BLaER1 treated with 17β-estradiol and CSF1 and Interleukin-3, amounts not matched to agents 10 nM and 100 nM (cell line): ENCODE results near the gene SP7.
A peak's percentile ranks its signal among the peaks of the same experiment; 100 is the strongest.

Experiments
- H3K27ac ChIP-seq, 11 experiments: shearing (Covaris generic); formaldehyde crosslinking; 2 replicates each; pipeline ENCODE4 v1.8.1; 2022
- H3K27me3 ChIP-seq, 11 experiments: shearing (Covaris generic); formaldehyde crosslinking; 2 replicates each; pipeline ENCODE4 v1.8.1; 2022
- H3K36me3 ChIP-seq, 11 experiments: shearing (Covaris generic); formaldehyde crosslinking; 2 replicates each; pipeline ENCODE4 v1.8.1; 2022
- H3K4me1 ChIP-seq, 10 experiments: shearing (Covaris generic); formaldehyde crosslinking; 2 replicates each; pipeline ENCODE4 v1.8.1; 2022
- H3K4me2 ChIP-seq, 11 experiments: shearing (Covaris generic); formaldehyde crosslinking; 2 replicates each; pipeline ENCODE4 v1.8.1; 2022
- H3K4me3 ChIP-seq, 10 experiments: shearing (Covaris generic); formaldehyde crosslinking; 2 replicates each; pipeline ENCODE4 v1.8.1; 2022
- H3K9ac ChIP-seq, 11 experiments: shearing (Covaris generic); formaldehyde crosslinking; 2 replicates each; pipeline ENCODE4 v1.8.1; 2022
- H3K9me3 ChIP-seq, 11 experiments: shearing (Covaris generic); formaldehyde crosslinking; replicated peaks in 1 of 11; 2 replicates each; pipeline ENCODE4 v1.8.1; 2022
- H4K20me1 ChIP-seq, 11 experiments: shearing (Covaris generic); formaldehyde crosslinking; 2 replicates each; pipeline ENCODE4 v1.8.1; 2022
- Cebpa-rat ChIP-seq, 11 experiments: shearing (Covaris generic); IDR thresholded peaks; 2 replicates each; pipeline ENCODE4 v1.8.1; 2022

SP7 gene

GRCh38 chr12:53320352-53321195, 15.6 kb downstream of the SP7 start:
- peak overlapping the region; percentile 44 to 90 (median 80) for H3K27ac ChIP-seq
- peak overlapping the region; percentile 74 to 90 (median 84) for H3K9ac ChIP-seq
- no peak for TF ChIP-seq Cebpa-rat (IDR thresholded peaks at IDR 0.05)

GRCh38 chr12:53313996-53314395, 22.2 kb downstream of the SP7 start:
- peak overlapping the region in 2 of 11 experiments; percentile 3 to 34; a peak in 2 of 22 replicates for H3K9ac ChIP-seq
- H3K36me3 ChIP-seq, result peaks cover 66 to 94% (median 79%) of the 10 kb centered on the region in 11 experiments
- peak overlapping the region in 3 of 11 experiments; percentile 25 to 32 (median 28); a peak in 3 of 22 replicates for H3K27ac ChIP-seq
- no peak overlapping the region for H3K4me3 ChIP-seq
- peak in 6 of 11 experiments; percentile 24 to 60 (median 42); a peak in 5 of 22 replicates for TF ChIP-seq Cebpa-rat (IDR thresholded peaks at IDR 0.05)
- H4K20me1 ChIP-seq, result peaks cover 0 to 6% (median 0%) of the 10 kb centered on the region in 11 experiments; a peak in 3 of 22 replicates
- H3K4me1 ChIP-seq, result peaks cover 0 to 12% (median 7%) of the 10 kb centered on the region in 10 experiments; a peak in 11 of 20 replicates
- no peaks in the 10 kb centered on the region for H3K27me3 ChIP-seq
- peak overlapping the region in 5 of 11 experiments; percentile 36 to 72 (median 55); a peak in 11 of 22 replicates for H3K4me2 ChIP-seq
- no peaks in the 10 kb centered on the region for H3K9me3 ChIP-seq

More at GRCh38 chr12:53320352-53321195, 15.6 kb downstream of the SP7 start:
- no peaks in the 10 kb centered on the region for H3K9me3 ChIP-seq
- H4K20me1 ChIP-seq, result no peaks in the 10 kb centered on the region
- H3K4me3 ChIP-seq, result peak overlapping the region; percentile 62 to 80 (median 67)
- peaks cover under 1 to 5% (median 1%) of the 10 kb centered on the region in 11 experiments; a peak in 15 of 22 replicates for H3K27me3 ChIP-seq
- peak overlapping the region; percentile 72 to 97 (median 88) for H3K4me2 ChIP-seq
- peaks cover 30 to 39% (median 34%) of the 10 kb centered on the region in 10 experiments for H3K4me1 ChIP-seq
- peaks cover 33 to 46% (median 37%) of the 10 kb centered on the region in 11 experiments for H3K36me3 ChIP-seq

- no peak overlapping the region for H3K4me2 ChIP-seq
- no peak for TF ChIP-seq Cebpa-rat (IDR thresholded peaks at IDR 0.05)
- H3K4me1 ChIP-seq, result peaks cover 0 to 10% (median 4%) of the 10 kb centered on the region in 10 experiments; a peak in 14 of 20 replicates
- H3K36me3 ChIP-seq, result peaks cover 72 to 94% (median 79%) of the 10 kb centered on the region in 11 experiments
- no peak overlapping the region for H3K27ac ChIP-seq
- no peaks in the 10 kb centered on the region for H3K9me3 ChIP-seq
- peak overlapping the region in 3 of 11 experiments; percentile 1 to 26 (median 11); a peak in 2 of 22 replicates for H3K9ac ChIP-seq
- no peaks in the 10 kb centered on the region for H3K27me3 ChIP-seq
- H3K4me3 ChIP-seq, result no peak overlapping the region
- peaks cover 0 to 36% (median 9%) of the 10 kb centered on the region in 11 experiments; a peak in 13 of 22 replicates for H4K20me1 ChIP-seq
These were observed 27.9 kb downstream of the SP7 start for GRCh38 chr12:53308276-53308675.

- H3K4me2 ChIP-seq, result no peak overlapping the region
These were observed 29.3 kb downstream of the SP7 start for GRCh38 chr12:53306826-53307225.

GRCh38 chr12:53302903-53303302, 33.3 kb downstream of the SP7 start:
- peak overlapping the region in 1 of 10 experiments; percentile 7; a peak in 1 of 20 replicates for H3K4me3 ChIP-seq
- peaks cover 39 to 55% (median 52%) of the 10 kb centered on the region in 10 experiments for H3K4me1 ChIP-seq
- no peak overlapping the region; a peak in 1 of 22 replicates for H3K27ac ChIP-seq
- peak overlapping the region in 6 of 11 experiments; percentile 3 to 61 (median 34); a peak in 13 of 22 replicates for H3K9ac ChIP-seq
- H3K36me3 ChIP-seq, result peaks cover 53 to 84% (median 71%) of the 10 kb centered on the region in 11 experiments
- H3K9me3 ChIP-seq, result no peaks in the 10 kb centered on the region
- TF ChIP-seq Cebpa-rat (IDR thresholded peaks at IDR 0.05), result no peak
- H3K4me2 ChIP-seq, result peak overlapping the region in 10 of 11 experiments; percentile 6 to 99 (median 94); a peak in 16 of 22 replicates
- H4K20me1 ChIP-seq, result peaks cover 0 to 42% (median 16%) of the 10 kb centered on the region in 11 experiments; a peak in 14 of 22 replicates
- H3K27me3 ChIP-seq, result no peaks in the 10 kb centered on the region

More at GRCh38 chr12:53306826-53307225, 29.3 kb downstream of the SP7 start:
- Histone ChIP-seq H4K20me1 (peaks cover 0 to 47% (median 13%) of the 10 kb centered on the region in 11 experiments; a peak in 13 of 22 replicates), H3K4me3 (no peak overlapping the region), H3K9ac (no peak overlapping the region), H3K27me3 (no peaks in the 10 kb centered on the region), H3K27ac (no peak overlapping the region), H3K36me3 (peaks cover 80 to 100% (median 90%) of the 10 kb centered on the region in 11 experiments), H3K4me1 (peaks cover 8 to 25% (median 18%) of the 10 kb centered on the region in 10 experiments; a peak in 19 of 20 replicates), H3K9me3 (no peaks in the 10 kb centered on the region)
- TF ChIP-seq Cebpa-rat (IDR thresholded peaks at IDR 0.05), result no peak

- peak overlapping the region; percentile 87 to 99 (median 94) for H3K4me2 ChIP-seq
- H3K9me3 ChIP-seq, result no peaks in the 10 kb centered on the region
- H4K20me1 ChIP-seq, result peaks cover 0 to 41% (median 14%) of the 10 kb centered on the region in 11 experiments; a peak in 12 of 22 replicates
- H3K4me3 ChIP-seq, result peak overlapping the region; percentile 65 to 96 (median 87)
- H3K27ac ChIP-seq, result peak overlapping the region; percentile 63 to 95 (median 78)
- TF ChIP-seq Cebpa-rat (IDR thresholded peaks at IDR 0.05), result no peak
- H3K9ac ChIP-seq, result peak overlapping the region; percentile 77 to 97 (median 88)
- H3K4me1 ChIP-seq, result peaks cover 59 to 75% (median 72%) of the 10 kb centered on the region in 10 experiments
- H3K27me3 ChIP-seq, result no peaks in the 10 kb centered on the region
- peaks cover 26 to 75% (median 55%) of the 10 kb centered on the region in 11 experiments for H3K36me3 ChIP-seq
These were observed 36.0 kb downstream of the SP7 start for GRCh38 chr12:53300187-53300586.

- H3K9ac ChIP-seq, result peak within 1 kb of the TSS; percentile 79 to 97 (median 91)
- no peaks in the 10 kb centered on the region for H3K27me3 ChIP-seq
- H4K20me1 ChIP-seq, result peaks cover 0 to 39% (median 14%) of the 10 kb centered on the region in 11 experiments; a peak in 12 of 22 replicates
- no peaks in the 10 kb centered on the region for H3K9me3 ChIP-seq
- no peak for TF ChIP-seq Cebpa-rat (IDR thresholded peaks at IDR 0.05)
- peak within 1 kb of the TSS; percentile 63 to 95 (median 78) for H3K27ac ChIP-seq
- H3K36me3 ChIP-seq, result peaks cover 24 to 70% (median 52%) of the 10 kb centered on the region in 11 experiments
- peak within 1 kb of the TSS; percentile 87 to 99 (median 94) for H3K4me2 ChIP-seq
- H3K4me3 ChIP-seq, result peak within 1 kb of the TSS; percentile 65 to 96 (median 87)
- peaks cover 64 to 81% (median 78%) of the 10 kb centered on the region in 10 experiments for H3K4me1 ChIP-seq
These were observed 36.5 kb downstream of the SP7 start, which contains the start of gene MYG1 for GRCh38 chr12:53299454-53300180. MYG1 (plus strand) TSS chr12:53299695; CDS start chr12:53299738, 43 bp downstream.

- peaks cover 24 to 70% (median 51%) of the 10 kb centered on the region in 11 experiments for H3K36me3 ChIP-seq
- H3K4me1 ChIP-seq, result peaks cover 66 to 83% (median 81%) of the 10 kb centered on the region in 10 experiments
- H3K4me2 ChIP-seq, result peak overlapping the region; percentile 87 to 99 (median 94)
- H3K27ac ChIP-seq, result peak overlapping the region; percentile 63 to 95 (median 78)
- peaks cover 0 to 39% (median 14%) of the 10 kb centered on the region in 11 experiments; a peak in 12 of 22 replicates for H4K20me1 ChIP-seq
- peak overlapping the region; percentile 79 to 97 (median 91); a peak in 21 of 22 replicates for H3K9ac ChIP-seq
- no peaks in the 10 kb centered on the region for H3K9me3 ChIP-seq
- H3K27me3 ChIP-seq, result no peaks in the 10 kb centered on the region
- no peak for TF ChIP-seq Cebpa-rat (IDR thresholded peaks at IDR 0.05)
- H3K4me3 ChIP-seq, result peak overlapping the region; percentile 65 to 96 (median 87)
These were observed 37.1 kb downstream of the SP7 start for GRCh38 chr12:53299101-53299453.
